Measurements from ENCODE around the gene ACAD8.

The ACAD8 gene

DNA sequence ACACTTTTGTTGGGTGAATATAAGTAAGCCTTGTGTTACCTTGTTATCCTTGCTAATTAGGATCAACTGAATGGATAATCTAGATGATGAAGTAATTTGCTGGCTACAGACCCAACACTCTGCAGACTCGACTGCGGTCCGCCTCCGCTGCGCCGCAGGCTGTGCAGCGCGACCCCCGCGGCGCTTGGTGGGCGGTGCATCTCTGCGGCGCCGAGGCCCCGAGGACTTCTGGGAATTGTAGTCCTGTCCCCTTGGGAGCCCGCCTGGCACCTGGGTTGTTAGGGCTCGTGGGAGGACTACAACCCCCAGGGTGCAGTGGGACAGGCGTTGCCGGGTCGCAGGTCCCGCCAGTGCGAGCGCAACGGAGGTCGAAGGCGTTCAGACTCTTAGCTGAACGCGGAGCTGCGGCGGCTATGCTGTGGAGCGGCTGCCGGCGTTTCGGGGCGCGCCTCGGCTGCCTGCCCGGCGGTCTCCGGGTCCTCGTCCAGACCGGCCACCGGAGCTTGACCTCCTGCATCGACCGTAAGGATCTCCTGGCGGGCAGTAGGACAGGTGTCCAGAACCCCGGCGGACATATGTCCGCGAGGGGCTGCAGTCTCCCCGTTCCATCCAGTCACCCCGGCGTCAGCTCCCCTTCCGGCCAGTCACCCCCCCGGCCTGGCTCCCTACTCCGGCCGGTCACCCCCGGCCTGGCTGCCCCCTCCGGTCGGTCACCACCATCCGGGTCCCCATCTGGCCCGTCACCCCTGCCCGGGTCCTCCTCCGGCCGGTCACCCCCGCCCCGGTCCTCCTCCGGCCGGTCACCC is at the start of gene ACAD8, which contains the start of gene THYN1:
ACAD8 (plus strand) TSS at position 381 of the 806 bp plus-strand sequence; CDS start at position 414, 33 bp downstream.
THYN1 (minus strand) TSS at position 165 of the 806 bp plus-strand sequence. CDS start 470 bp downstream, outside the sequence.
- DNase-seq (ENCODE audit: low read depth in 1 of 2, low spot score in 1 of 2): peak; percentile 89 to 92

DNA sequence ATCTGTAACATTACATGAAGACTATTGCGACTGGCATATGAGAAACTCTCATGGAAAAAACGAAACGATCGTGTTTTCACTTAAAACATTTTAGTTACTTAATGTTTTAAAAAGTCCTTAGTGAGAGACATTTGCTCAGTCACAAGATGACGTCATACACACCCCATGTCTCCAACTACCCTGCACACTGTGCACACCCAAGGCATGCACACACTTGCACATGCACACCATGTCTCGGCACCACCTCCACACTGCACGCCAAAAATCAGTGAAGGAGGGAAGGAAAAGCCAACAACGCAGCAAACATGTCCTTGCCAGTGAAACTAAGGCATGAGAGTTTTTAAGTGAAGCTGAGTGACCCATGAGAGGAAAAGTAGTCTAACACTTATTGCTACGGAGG is 47.6 kb upstream of the ACAD8 start:
- no peak for DNase-seq (ENCODE audit: low read depth in 1 of 2, low spot score in 1 of 2)

DNA sequence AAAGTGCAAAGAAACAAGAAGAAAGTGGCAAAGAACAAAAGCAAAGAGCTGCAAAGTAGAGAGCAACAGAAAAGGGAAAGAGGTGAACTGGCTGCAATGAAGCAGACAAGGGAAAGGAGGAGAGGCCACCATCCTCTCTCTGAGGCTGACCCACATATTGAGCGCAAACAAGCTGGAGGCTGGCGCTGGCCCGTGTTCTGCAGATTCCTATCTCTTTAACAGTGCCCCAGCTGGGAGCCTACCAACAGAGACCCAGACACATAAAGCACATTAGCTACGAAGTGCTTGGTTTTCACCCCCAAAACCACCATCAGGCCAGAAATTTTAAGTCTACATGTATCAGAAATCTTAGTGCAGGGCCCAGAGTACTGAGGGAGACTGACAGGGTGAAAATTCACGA is 47.2 kb upstream of the ACAD8 start:
- no peak for DNase-seq (ENCODE audit: low read depth in 1 of 2, low spot score in 1 of 2)

DNA sequence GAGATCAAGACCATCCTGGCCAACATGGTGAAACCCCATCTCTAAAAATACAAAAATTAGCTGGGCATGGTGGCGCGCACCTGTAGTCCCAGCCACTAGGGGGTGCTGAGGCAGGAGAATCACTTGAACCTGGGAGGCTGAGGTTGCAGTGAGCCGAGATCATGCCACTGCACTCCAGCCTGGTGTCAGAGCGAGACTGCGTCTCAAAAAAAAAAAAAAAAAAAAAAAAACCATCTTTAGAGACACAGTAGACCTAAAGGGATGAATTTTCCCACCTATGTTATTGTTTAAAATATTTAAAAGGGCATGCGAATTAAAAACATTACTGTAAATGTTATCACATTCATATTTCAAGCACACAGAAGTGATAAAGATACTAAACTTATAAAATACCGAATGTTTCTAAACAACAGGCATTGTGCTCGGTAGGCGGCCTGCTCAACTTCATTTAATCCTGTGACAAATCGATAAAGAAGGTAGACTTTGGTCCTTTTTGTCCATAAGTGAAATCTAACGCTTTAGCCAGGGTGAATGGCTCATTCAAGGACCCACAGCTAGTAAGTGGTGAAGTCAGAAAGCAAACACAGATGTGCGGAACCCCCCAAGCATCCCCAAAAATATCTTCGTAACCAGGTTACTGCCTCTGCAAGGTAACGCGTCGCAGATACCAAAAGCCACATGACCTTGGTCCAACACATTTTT is 45.7 kb upstream of the ACAD8 start:
- DNase-seq (ENCODE audit: low read depth in 1 of 2, low spot score in 1 of 2): peak; percentile 31 to 38

DNA sequence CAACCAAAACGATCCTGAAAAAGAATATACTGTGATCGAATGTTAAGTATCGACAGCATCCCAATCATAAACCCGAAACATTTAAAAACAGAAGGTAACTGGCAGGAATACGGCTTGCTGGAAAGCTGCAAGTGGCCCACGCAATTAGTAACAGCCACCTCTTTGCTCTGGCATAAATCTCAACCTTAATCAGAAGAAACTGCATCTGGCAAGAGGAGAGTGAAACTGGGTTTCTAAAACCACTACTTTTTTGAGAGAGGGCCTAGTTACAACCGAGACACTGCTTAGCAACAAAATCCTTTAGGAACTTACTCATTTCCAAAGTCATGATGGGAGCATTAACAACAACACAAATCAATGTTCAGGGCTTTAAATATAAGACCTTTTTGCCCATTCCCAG is 37.5 kb upstream of the ACAD8 start:
- DNase-seq (ENCODE audit: low read depth in 1 of 2, low spot score in 1 of 2): no peak

DNA sequence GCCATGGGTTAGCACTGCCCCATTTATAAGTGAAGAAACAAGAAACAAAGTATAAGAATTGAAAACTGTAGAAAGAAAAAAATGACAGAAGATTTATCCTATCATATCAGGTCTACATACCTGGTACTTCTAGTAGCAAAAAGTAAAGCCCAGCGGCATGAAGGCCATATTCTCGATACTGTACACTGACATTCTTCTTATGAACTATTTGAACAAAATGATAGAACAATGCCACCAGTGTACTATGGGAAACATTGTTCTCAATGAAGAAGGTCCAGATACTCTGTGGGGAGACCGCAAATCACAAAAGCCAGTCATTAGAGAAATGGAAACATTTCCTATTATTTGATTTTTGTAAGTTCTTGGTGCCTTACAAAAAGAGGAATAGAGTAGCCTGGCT is 36.6 kb upstream of the ACAD8 start:
- DNase-seq (ENCODE audit: low read depth in 1 of 2, low spot score in 1 of 2): no peak

DNA sequence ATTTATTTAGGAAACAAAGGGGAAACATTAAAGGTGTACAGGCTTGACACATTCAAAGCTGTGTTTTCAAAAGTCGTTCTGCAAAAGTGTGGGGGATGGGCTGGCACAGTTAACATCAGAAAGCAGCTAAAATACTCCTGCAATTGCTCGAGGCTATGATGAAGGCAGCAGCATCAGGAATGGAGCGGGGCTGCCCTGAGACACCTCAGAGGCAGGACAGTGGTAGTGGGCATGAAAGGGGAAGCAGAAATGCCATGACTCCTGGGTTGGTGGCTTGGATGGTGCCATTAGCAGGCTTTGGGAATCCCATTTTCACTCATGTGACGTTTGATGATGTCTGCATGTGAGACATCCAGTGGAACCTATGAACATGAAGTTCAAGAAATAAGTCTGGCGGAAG is 30.2 kb upstream of the ACAD8 start:
- no peak for DNase-seq (ENCODE audit: low read depth in 1 of 2, low spot score in 1 of 2)

DNA sequence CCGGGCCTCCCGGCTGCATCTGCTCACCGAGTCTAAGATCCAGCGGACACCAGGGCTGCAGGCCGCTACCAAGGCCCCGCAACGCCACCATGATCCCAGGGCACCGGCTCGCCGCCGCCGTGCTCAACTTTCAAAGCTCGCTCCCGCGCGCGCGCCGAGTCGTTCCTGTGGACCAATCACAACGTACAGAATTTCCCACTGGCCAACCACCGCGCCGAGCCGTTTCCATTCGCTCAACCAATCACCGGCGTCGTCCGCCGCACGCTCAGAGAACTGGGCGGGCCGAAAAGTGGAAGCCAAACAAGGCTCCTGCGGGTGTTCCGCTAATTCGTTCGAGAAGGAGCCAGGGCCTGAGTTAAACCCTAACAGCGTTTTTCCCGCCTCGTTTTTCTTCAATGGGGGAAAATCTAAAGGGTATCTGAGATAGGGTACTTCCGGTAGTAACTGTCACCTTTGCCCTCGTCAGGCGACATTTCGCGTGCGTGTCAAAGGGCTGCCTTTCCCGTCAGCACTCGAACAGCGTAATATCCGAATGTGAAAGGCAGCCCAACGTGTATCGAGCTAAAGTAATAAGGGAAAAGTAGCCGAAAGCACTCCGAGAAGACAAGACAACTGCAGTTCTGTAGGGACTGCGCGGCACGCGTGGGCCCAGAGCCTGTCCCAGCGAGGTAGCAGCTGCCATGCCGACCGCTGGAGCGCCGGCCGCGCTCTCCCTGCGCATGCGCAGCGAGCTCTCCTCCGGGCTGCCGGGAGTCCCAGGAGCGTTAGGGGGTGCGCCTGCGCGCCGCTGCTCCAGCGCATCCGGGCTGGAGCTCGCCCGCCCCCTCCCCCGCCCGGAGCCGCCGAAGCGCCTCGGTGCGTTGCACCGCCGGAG is 29.3 kb upstream of the ACAD8 start, which contains the start of the genes NCAPD3 and VPS26B:
NCAPD3 (minus strand) TSS at position 132 of the 874 bp plus-strand sequence; CDS start at position 91, 41 bp downstream.
VPS26B (plus strand) TSS at position 836 of the 874 bp plus-strand sequence. CDS start 452 bp downstream, outside the sequence.
- DNase-seq (ENCODE audit: low read depth in 1 of 2, low spot score in 1 of 2): peak; percentile 91 to 92

DNA sequence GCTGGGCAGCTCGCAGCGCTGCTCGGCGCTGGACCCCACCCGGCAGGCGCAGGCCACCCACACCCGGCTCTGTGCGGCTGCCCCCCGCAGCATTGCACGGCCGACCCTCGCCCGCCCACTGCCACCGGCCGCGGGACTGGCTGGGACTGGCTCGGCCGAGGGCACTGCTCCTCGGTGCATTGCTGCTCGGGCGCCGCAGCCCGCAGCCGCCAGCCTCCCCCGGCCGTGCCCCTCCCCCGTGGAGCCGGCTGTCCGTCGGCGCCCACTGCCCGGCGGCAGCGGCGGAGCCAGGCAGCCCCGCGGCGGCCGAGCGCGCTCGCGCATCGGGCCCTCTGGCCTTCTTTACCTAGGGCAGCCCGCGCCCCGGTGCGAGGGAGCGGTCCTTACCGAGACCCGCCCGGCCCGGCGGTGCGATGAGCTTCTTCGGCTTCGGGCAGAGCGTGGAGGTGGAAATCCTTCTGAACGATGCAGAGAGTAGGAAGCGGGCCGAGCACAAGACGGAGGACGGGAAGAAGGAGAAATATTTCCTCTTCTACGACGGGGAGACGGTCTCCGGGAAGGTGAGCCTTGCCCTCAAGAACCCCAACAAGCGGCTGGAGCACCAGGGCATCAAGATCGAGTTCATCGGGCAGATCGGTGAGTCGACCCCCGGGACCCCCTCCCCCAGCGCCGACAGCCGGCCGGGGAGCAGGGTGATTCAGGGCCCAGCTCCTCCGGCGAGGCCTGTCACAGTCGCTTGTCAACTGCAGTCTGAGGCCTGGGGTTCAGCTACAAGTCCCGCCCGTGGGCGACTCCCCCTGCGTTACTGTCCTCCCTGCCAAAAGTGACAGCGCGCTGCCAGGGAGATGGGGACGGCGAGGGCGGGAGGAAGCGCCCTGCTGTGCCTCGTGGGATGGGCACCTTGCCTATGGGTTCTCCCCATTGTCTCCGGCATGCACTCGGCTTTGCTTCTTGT is 28.4 kb upstream of the ACAD8 start:
- peak; percentile 13 to 48 for DNase-seq (ENCODE audit: low read depth in 1 of 2, low spot score in 1 of 2)

DNA sequence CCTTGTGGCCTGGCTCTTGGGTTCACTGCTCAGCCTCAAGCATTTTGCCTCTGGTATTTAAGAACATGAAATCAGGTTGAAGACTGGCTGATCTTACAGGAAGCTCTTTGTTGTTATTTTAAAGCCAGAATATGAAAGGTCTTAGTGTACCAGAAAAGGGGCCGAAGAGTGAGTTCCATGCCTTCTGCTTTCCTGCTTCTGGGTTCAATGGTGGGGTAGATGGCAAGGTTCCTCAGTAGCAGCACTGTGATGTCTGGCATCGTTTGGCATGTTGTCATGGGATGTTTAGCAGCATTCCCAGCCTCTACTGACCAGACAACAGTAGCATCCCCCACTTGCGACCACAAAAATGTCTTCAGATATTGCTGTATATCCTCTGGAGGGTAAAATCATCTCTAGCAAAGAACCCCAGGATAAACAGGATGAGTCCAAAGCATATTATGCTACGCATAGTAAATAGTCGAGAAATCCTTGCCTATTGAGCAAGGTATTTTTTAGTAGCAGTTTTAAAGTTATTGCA is 26.5 kb upstream of the ACAD8 start:
- DNase-seq (ENCODE audit: low read depth in 1 of 2, low spot score in 1 of 2): no peak

DNA sequence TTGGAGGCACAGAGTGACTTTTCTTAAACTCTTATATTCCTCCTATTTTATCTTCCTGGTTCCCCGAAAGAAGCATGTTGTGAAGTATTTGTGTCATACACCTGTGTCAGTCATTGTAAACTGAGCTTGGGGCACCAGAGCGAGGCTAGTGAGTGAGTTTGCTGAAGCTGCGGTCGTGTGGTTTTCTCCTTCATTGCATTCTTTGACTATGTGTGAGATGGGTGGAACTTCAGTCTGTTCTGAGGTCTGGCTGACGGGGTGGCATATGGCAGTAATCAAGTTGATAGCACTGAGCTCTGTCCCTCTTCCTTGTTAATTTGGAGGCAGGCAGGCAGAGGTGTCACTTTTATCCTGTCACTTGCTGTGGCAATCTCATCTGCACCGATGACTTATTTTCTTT is 24.7 kb upstream of the ACAD8 start:
- no peak for DNase-seq (ENCODE audit: low read depth in 1 of 2, low spot score in 1 of 2)

DNA sequence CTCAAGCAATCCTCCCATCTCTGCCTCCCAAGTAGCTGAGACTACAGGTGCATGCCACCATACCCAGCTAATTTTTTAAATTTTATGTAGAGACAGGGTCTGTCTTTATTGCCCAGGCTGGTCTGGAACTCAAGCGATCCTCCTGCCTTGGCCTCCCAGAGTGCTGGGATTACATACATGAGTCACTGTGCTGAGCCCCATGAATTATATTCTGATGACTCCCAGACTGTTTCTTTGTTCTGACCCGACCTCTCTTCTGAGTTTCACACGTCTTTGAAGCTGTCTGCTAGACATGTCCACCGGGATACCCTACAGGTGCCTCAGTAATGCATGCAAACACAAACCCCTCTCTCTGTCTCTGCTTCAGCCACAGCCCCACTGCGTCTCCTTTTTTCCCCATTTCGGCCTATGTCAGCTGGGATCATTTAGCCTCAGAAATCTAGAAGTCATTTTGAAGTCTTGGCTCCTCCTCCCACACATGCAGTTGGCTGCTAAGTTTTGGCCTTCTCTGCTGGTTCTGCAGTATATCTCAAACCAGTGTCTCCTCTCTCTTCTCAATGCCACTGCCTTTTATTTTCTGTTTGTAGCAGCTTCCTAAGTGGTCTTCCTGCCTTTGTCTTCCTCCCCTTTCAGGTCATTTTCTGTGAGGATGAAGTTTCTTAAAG is 24.1 kb upstream of the ACAD8 start:
- DNase-seq (ENCODE audit: low read depth in 1 of 2, low spot score in 1 of 2): no peak

DNA sequence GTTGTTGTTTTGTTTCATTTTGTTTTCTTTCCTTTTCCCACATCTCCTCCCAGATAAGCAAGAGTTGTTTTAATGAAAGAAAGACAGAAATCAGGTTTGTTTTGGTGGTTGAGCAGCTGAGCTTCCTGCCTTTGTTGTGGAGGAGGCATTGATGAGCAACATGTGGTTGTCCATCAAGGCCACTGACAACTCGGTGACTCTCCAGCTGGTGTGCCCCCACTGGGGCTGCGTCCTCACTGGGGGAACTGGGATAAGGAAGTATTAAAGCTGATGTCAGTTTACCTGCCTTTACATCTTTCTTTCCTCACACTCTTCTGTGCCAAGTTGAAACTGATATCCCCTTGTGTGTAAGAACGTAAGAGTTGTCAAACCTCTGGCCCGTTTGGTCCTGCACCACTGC is 23.0 kb upstream of the ACAD8 start:
- DNase-seq (ENCODE audit: low read depth in 1 of 2, low spot score in 1 of 2): no peak

DNA sequence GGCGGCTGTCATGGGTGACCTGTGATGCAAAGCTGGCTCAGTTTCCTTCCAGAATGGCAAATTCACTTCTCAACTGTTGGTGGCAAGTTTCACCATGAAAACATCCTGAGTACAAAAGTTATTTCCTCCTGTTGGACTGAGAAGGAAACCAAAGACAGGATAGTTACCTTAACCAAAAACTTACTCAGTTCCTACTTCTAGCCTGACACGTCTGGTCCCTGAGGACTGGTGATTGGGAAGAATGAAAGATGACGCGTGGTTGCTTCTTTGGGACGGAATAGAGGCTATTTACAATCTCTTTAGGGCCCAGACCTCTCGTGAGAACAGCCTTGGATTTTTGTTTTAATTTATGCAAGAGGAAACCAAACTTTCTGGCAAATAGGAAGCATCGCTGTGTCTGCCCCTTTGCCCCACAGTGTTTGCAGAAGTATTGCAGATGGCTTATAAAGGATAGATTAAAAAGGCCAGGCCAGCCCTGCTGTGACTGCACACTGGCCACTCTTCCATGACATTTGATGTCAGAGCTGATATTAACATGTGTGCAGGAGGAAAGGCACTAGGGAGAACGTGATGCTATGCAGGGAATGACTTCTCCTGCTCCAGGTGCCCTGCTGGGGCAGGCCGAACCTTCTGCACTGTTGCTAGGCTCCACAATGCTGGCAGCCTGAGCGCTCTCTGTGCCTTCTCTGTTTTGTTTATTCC is 21.3 kb upstream of the ACAD8 start:
- no peak for DNase-seq (ENCODE audit: low read depth in 1 of 2, low spot score in 1 of 2)

DNA sequence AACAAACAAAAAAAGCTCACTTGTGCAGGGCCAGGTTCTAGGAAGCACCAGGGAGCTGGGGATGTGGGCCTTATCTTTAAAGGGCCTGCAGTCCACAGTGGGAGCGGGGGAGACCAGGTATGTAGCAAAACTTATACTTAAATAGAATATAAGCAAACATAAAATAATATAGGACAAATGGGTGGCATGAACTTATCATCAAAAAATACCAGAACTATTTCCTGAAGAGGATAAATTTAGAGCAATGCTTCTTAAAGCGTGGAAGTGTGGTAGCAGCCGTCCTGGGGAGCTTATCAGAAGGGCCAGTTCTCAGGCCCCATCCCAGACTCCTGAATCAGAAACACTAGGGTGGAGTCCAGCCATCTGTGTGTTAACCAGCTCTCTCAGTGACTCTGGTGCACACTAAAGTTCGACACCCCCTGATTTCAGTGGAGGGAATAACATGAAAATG is 19.6 kb upstream of the ACAD8 start:
- no peak for DNase-seq (ENCODE audit: low read depth in 1 of 2, low spot score in 1 of 2)

DNA sequence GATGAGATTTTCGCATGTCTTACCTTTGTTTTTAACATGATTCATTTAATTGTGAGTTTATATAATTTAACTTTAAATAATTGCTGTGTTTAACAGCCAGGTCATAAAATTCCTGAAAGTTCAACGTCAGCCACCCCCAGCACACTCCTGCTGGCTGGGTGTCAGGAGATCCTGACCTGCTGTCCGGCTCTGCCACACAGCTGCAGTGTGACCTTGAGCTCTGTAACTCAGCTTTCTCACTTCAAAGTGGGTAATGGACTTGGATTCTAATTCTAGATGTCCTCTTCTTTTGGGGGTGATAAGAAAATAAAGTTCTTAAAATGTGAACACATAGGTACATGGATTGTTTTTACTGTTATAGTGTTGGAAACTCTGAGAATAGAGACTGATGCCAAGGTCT is 18.0 kb upstream of the ACAD8 start:
- DNase-seq (ENCODE audit: low read depth in 1 of 2, low spot score in 1 of 2): no peak

DNA sequence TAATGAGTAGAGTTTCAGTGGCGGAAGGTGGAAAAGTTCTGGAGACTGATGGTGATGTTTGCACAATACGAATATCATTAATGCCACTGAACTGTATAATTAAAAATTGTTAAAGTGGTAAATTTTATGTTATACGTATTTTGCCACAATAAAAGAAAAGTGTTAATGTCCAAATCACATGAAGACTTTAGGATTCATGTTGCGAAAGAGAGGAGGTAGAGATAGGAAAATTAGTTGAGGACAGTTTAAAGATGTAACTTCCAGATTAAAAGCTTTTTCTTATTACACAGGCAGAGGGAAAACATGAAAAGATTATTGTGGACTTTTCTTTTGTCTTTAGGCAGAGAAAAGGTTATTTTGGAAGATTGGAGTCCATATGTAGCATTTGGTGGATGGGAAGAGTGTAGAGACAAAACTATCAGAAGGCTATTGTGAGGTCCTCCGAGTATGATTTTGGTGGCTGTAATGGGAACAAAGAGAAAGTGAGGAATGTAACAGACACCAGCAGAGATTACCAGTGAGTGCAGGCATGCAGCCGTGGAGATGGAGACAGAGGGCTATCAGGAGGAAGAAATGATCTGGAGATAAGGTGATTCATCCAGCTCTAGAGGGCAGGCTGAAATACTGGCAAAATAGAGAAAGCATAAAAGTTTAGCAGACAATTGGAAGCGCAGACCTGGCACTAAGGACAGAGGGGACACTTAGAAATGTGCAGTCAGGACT is 16.4 kb upstream of the ACAD8 start:
- no peak for DNase-seq (ENCODE audit: low read depth in 1 of 2, low spot score in 1 of 2)

DNA sequence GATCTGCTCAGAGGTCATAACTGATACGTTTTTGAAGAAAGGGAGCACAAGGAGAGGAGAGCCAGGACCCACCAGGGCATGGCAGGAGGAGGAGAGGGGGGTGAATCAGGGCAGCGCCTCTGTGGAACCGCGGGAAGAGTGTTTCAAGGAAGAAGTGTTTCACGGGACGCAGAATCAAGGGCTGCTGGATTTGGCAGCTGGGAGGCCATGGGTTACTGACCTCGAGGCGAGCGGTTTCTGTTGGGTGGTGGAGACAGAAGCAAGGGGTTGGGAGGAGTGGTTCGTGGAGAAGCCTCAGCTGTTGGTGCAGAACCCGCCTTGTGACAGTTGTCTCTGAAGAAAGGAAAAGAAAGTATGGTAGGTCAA is 15.8 kb upstream of the ACAD8 start:
- DNase-seq (ENCODE audit: low read depth in 1 of 2, low spot score in 1 of 2): no peak

All from stimulated activated CD4-positive, alpha-beta T cell treated with anti-CD3 and anti-CD28 coated beads, Interleukin-15, amount 100 ng/mL, for 1 hour (primary cell).